Adrenal gland (tissue), 12 donors: ENCODE results near the gene ACE. TPM values are rescaled to one million over a fixed set of nuclear protein-coding genes. Genes with fewer than 3 reads are reported as not detected.

Experiments
- DNase-seq, 7 donors: peaks; one replicate each; pipeline ENCODE4 v3.0.0-alpha.2; 2019 to 2020
- H3K27ac ChIP-seq, 5 donors: fragments of 200-600 bp; sonication (generic) in 4 of 5; 1 replicate in 3 of 5; 2 replicates in 2 of 5; pipeline versions ENCODE4 v1.5.1 to v1.8.0; 2016 to 2020; ENCODE audit warnings: mild to moderate bottlenecking in 1 of 5
- H3K27me3 ChIP-seq: fragments of 200-600 bp; 2 replicates; pipeline ENCODE4 v1.8.0; 2021
- H3K36me3 ChIP-seq, 2 donors: fragments of 200-600 bp; replicated peaks in 1 of 2; 1 replicate in 1 of 2; 2 replicates in 1 of 2; pipeline versions ENCODE4 v1.5.1 to v1.8.0; 2018 to 2022
- H3K4me1 ChIP-seq, 2 donors: fragments of 200-600 bp; replicated peaks in 1 of 2; 1 replicate in 1 of 2; 2 replicates in 1 of 2; pipeline versions ENCODE4 v1.5.1 to v1.8.0; 2018 to 2021
- H3K4me3 ChIP-seq, 4 donors: fragments of 200-600 bp; sonication (generic) in 3 of 4; one replicate each; pipeline ENCODE4 v1.5.1; 2016 to 2018
- H3K9me3 ChIP-seq, 3 donors: fragments of 200-600 bp; sonication (generic) in 1 of 3; replicated peaks in 1 of 3; 1 replicate in 2 of 3; 2 replicates in 1 of 3; pipeline versions ENCODE4 v1.5.1 to v1.8.0; 2016 to 2021
- POLR2A ChIP-seq, 2 donors: fragments of 450-650 bp; IDR thresholded peaks; one replicate each; pipeline ENCODE4 v1.6.1; 2017; ENCODE audit warnings: antibody characterized with exemption in 2 of 2, mild to moderate bottlenecking in 2 of 2, moderate library complexity in 1 of 2
- WGBS, 4 donors: extraction: QIAGEN DNeasy Blood & Tissue Kit in 2 of 4; methylation state at CpG; one replicate each; pipeline versions ENCODE4 v1.1.5 to v1.1.7; 2013 to 2017; 5-methylcytosine and 5-hydroxymethylcytosine counted together
- intact Hi-C, 2 donors: fragments of 100-400 bp; cut with DNase I; formaldehyde crosslinking; loops; one replicate each; pipeline versions ENCODE4 v1.14.1 to v1.15.0; 2022 to 2023
- polyA plus RNA-seq, 3 donors: library from polyadenylated mRNA; stranded (reverse); fragments of 200-250 nt in 2 of 3; fragments of 350-450 nt in 1 of 3; fragmentation: Illumina TruSeq in 1 of 3; extraction: RNeasy Lipid Tissue Mini Kit (QIAGEN cat#74804) in 1 of 3; gene quantifications; one replicate each; pipeline ENCODE4 v1.2.3, GENCODE V29; 2013 to 2014
- total RNA-seq, 9 donors: library from RNA; depleted of rRNA in 4 of 9; stranded (reverse); fragments of >200 nt in 4 of 9; fragments of 120-200 nt in 1 of 9; fragmentation: NEBNext Ultra II Directional in 1 of 9; extraction: Animal tissue kit (Norgen Biotek cat#: 25700) in 1 of 9; gene quantifications; one replicate each; pipeline versions ENCODE4 v1.1.0 to v1.2.4, GENCODE V29; 2013 to 2023
- TF ChIP-seq, protein P1 (sequence below), 6 experiments: fragments of 450-650 bp in 4 of 6; fragments of 200-600 bp in 2 of 6; sonication (generic) in 1 of 6; IDR thresholded peaks; 1 replicate in 5 of 6; 2 replicates in 1 of 6; pipeline versions ENCODE4 v1.5.1 to v1.8.0; 2016 to 2021; ENCODE audit warnings: antibody characterized with exemption in 6 of 6, mild to moderate bottlenecking in 2 of 6, moderate library complexity in 1 of 6
- donor health status: healthy with polysubstance abuse.
- donor health status: Bipolar disorder and iron deficiency.
- donor health status: DM: yes; HTN: yes; CAD: no.
- donor health status: DM: no; HTN: no; CAD: no.
- donor health status: DM: no; HTN: no; CAD: no.
- donor health status: DM: yes; HTN: yes; CAD: no.

The ACE gene
- total and polyA plus RNA-seq, 12 donors, result 0.55 to 49.7 (median 12.2) TPM

DNA sequence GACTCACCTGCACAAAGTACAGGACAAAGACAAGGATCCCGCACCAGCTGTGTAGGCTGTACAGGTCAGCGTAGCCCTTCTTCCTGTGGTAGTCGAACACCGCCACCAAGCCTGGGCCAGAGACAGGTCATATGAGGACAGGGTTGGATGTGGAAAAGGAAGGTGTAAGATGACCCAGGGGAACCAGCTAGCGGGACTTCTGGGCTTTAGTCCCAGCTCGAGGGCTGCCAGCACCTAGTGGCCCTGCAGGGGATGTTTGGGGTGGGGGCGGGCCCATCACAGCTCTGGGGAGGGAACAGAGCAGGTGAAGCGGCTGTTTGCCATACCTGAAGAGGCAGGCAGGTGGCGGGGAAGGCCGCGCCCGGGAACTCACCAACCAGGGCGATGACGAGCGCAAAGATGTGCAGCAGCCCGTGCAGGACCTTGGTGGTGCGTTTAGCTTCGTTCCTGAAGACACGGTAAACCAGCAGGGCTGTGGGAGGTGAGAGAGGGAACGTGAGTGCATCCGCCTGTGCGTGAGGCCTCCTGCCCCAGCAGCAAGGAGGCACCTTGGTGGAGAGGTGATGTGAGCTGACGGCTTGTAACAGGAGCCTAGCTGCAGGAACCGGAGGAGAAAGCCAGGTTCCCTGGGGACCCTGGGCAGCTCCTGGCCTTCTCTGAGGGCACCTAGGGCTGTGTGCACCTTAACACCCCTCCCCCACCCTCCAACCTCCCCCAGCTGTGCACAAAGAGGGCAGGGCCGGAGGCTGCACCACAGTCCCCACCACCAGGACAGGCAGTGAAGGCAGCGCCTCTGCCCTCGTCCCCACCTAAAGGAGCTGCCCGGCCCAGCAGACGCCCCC is 41.0 kb upstream of the ACE start:
- WGBS, 4 donors, result 76 to 84% (median 80%) methylated on average over 22 to 29 of the region's 29 CpGs
- intact Hi-C loops, result no loop called here
- Histone ChIP-seq H3K27ac (peak overlapping the region in 3 of 5 donors; percentile 45 to 67 (median 51)), H3K4me1 (peaks cover 31 to 49% of the 10 kb centered on the region in 2 donors), H3K9me3 (no peaks in the 10 kb centered on the region), H3K4me3 (no peak overlapping the region), H3K36me3 (no peaks in the 10 kb centered on the region), H3K27me3 (no peaks in the 10 kb centered on the region)
- TF ChIP-seq, protein P1, sequence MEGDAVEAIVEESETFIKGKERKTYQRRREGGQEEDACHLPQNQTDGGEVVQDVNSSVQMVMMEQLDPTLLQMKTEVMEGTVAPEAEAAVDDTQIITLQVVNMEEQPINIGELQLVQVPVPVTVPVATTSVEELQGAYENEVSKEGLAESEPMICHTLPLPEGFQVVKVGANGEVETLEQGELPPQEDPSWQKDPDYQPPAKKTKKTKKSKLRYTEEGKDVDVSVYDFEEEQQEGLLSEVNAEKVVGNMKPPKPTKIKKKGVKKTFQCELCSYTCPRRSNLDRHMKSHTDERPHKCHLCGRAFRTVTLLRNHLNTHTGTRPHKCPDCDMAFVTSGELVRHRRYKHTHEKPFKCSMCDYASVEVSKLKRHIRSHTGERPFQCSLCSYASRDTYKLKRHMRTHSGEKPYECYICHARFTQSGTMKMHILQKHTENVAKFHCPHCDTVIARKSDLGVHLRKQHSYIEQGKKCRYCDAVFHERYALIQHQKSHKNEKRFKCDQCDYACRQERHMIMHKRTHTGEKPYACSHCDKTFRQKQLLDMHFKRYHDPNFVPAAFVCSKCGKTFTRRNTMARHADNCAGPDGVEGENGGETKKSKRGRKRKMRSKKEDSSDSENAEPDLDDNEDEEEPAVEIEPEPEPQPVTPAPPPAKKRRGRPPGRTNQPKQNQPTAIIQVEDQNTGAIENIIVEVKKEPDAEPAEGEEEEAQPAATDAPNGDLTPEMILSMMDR (IDR thresholded peaks at IDR 0.05), result no peak
- no peak for TF ChIP-seq POLR2A (IDR thresholded peaks at IDR 0.05)
- DNase-seq, result peak in 2 of 7 donors; percentile 26 to 42

DNA sequence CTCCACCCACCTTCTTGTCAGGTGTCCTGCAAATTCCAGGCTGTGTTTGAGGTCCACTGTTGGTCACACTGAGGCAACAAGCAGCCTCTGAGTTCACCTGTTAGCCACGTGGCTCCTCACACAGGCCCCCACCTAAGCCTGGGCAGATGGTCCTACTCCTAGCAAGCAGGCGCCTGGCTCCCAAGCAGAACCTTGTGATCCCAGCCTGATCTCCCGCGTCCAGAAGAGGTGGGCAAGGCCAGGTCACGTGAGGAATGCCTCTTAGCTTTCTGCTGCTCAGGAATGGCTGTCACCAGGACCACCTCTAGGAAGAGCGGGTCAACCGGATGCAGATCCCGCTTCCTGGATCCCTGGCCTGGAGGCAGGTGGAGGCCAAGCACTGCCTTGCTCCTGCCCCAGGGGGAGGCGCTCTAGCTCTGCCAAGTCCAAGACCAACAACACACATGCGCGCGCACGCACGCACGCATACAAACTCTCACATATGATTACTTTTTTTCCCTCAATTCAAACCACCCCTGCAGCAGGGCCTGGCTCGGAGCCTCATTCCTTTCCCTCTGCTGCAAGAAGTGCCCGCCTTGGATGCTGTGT is 40.2 kb upstream of the ACE start:
- H3K27me3 ChIP-seq, result no peaks in the 10 kb centered on the region
- intact Hi-C loops, result no loop called here
- H3K9me3 ChIP-seq, result no peaks in the 10 kb centered on the region
- DNase-seq, result peak in 1 of 7 donors; percentile 43
- H3K4me1 ChIP-seq, result peaks cover 31 to 49% of the 10 kb centered on the region in 2 donors
- H3K27ac ChIP-seq, result peak overlapping the region in 2 of 5 donors; percentile 18 to 65
- 70 to 92% (median 80%) methylated on average over 5 to 17 of the region's 17 CpGs for whole genome bisulfite sequencing, 4 donors
- no peaks in the 10 kb centered on the region for H3K36me3 ChIP-seq
- no peak overlapping the region for H3K4me3 ChIP-seq
- TF ChIP-seq POLR2A (IDR thresholded peaks at IDR 0.05), result no peak
- TF ChIP-seq, protein P1 (IDR thresholded peaks at IDR 0.05), result peak in 2 of 6 experiments; percentile 10 to 15

DNA sequence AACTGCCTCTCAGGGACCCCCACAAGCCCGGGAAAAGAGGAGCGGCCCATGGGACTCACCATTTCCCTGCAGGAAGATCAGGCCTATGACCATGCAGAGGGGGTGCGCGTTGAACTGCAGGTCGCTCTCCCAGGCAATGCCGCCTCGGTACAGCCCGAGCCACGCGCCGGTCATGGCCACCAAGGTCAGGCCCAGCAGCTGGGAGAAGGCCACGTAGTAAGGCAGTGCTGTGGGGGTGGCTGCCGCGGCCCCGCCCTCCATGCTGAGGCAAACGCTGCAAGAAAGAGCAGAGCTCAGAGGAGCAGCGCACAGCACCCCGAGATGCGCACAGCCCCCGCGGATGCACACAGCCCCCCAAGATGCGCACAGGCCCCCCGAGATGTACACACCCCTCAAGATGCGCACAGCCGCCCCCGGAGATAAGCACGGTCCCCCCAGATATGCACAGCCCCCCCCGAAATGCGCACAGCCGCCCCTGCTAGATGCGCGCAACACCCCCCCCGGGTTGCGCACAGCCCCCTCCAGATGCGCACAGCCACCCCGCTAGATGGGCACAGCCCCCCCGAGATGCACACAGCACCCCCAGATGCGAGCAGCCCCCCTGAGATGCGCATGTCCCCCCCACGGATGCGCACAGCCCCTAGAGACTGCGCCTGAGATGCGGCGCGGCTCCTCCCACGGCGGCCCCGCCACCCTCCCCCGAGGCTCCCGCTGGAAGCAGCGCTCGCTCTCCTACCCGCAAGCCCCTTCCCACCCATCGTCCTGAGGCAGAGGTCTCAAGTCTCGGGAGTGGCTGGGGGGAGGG is 39.4 kb upstream of the ACE start:
- no peaks in the 10 kb centered on the region for H3K9me3 ChIP-seq
- H3K27ac ChIP-seq, result peak overlapping the region in 2 of 5 donors; percentile 18 to 65
- H3K27me3 ChIP-seq, result no peaks in the 10 kb centered on the region
- H3K4me1 ChIP-seq, result peaks cover 31 to 49% of the 10 kb centered on the region in 2 donors
- TF ChIP-seq, protein P1 (IDR thresholded peaks at IDR 0.05), result no peak
- TF ChIP-seq POLR2A (IDR thresholded peaks at IDR 0.05), result no peak
- H3K36me3 ChIP-seq, result no peaks in the 10 kb centered on the region
- intact Hi-C loops, result no loop called here
- DNase-seq, result peak; percentile 74 to 92 (median 86)
- H3K4me3 ChIP-seq, result no peak overlapping the region
- 32 to 60% (median 46%) methylated on average over 4 to 55 of the region's 55 CpGs for WGBS, 4 donors
